GM12878 (cell line): ENCODE data around the gene OR7G2. TPM values are rescaled to one million over a fixed set of nuclear protein-coding genes. Genes with fewer than 3 reads are reported as not detected.

Experiments
- ATAC-seq: fragments of 200-7000 bp; cut with Tn5 transposase; 3 replicates; pipeline ENCODE4 v1.9.1; 2020; ENCODE audit warnings: mild to moderate bottlenecking, moderate library complexity
- BruUV-seq: library from RNA; stranded (reverse); fragments of 400-500 nt; replicated peaks from 2 replicates; lab custom pipeline; 2021; lab: Mats Ljungman, UMichigan
- CTCF ChIA-PET: fragments of 300-600 bp; sonication (Branson Sonifier 250); formaldehyde crosslinking; extraction: SDS; loops from one replicate; lab custom pipeline; 2021; ENCODE audit warnings: inconsistent platforms; lab: Yijun Ruan, JAX
- POLR2A ChIA-PET: fragments of 350-600 bp; formaldehyde crosslinking; extraction: SDS; loops from one replicate; lab custom pipeline; 2021; ENCODE audit warnings: inconsistent platforms; lab: Charles Lee
- RAD21 ChIA-PET: fragments of 300-600 bp; sonication (Branson Sonifier 250); formaldehyde crosslinking; loops from one replicate; lab custom pipeline; 2023; ENCODE audit warnings: antibody characterized with exemption; ENCODE audit not compliant: unreplicated experiment; lab: Charles Lee
- SMC1A ChIA-PET: fragments of 300-600 bp; sonication (Branson Sonifier 250); formaldehyde crosslinking; loops from one replicate; lab custom pipeline; 2023; ENCODE audit not compliant: unreplicated experiment, uncharacterized antibody; lab: Charles Lee
- DNase-seq: peaks from one replicate; pipeline ENCODE4 v3.0.0-alpha.2; 2011; ENCODE audit warnings: low read depth, low spot score
- FAIRE-seq: peaks from 3 replicates; lab custom pipeline; 2011; peaks lifted over from hg19 to GRCh38; lab: Jason Lieb, UNC
- H2AFZ ChIP-seq: 2 replicates; pipeline ENCODE4 v1.6.0; 2011; ENCODE audit warnings: low read depth, low read length, control low read depth; ENCODE audit not compliant: control insufficient read depth
- H3K27ac ChIP-seq: 2 replicates; pipeline ENCODE4 v1.5.1; 2011; ENCODE audit warnings: control low read depth; ENCODE audit not compliant: control insufficient read depth, insufficient read depth
- H3K27me3 ChIP-seq, 2 experiments: replicated peaks in 1 of 2; 2 replicates each; pipeline versions ENCODE4 v1.6.0 to v1.6.1; 2011; ENCODE audit warnings: low read length in 1 of 2; ENCODE audit not compliant: control insufficient read depth in 2 of 2, insufficient read depth in 2 of 2
- H3K36me3 ChIP-seq, 2 experiments: 2 replicates each; pipeline ENCODE4 v1.5.1; 2011; ENCODE audit warnings: low read length in 1 of 2; ENCODE audit not compliant: control insufficient read depth in 2 of 2, insufficient read depth in 2 of 2
- H3K4me1 ChIP-seq: 2 replicates; pipeline ENCODE4 v1.6.1; 2011; ENCODE audit warnings: mild to moderate bottlenecking, low read length, moderate library complexity, mixed read lengths; ENCODE audit not compliant: control insufficient read depth, insufficient read depth
- H3K4me2 ChIP-seq: 2 replicates; pipeline ENCODE4 v1.6.0; 2011; ENCODE audit warnings: control low read depth; ENCODE audit not compliant: control insufficient read depth, insufficient read depth
- H3K4me3 ChIP-seq: fragments of 200-600 bp; sonication (generic); 2 replicates; pipeline ENCODE4 v1.5.1; 2016
- H3K79me2 ChIP-seq: 2 replicates; pipeline ENCODE4 v1.6.0; 2011; ENCODE audit warnings: low read length; ENCODE audit not compliant: control insufficient read depth, insufficient read depth
- H3K9ac ChIP-seq: 2 replicates; pipeline ENCODE4 v1.8.0; 2011; ENCODE audit warnings: low read length, control low read depth, mixed read lengths; ENCODE audit not compliant: control insufficient read depth, insufficient read depth
- H3K9me3 ChIP-seq: replicated peaks from 3 replicates; pipeline ENCODE4 v1.5.1; 2011; ENCODE audit warnings: mild to moderate bottlenecking, low read length; ENCODE audit not compliant: control insufficient read depth, insufficient read depth
- H4K20me1 ChIP-seq: 2 replicates; pipeline ENCODE4 v1.6.0; 2011; ENCODE audit not compliant: control insufficient read depth, insufficient read depth
- BACH1 ChIP-seq: fragments of 450-650 bp; IDR thresholded peaks from 2 replicates; pipeline ENCODE4 v1.6.1; 2017; ENCODE audit warnings: mild to moderate bottlenecking, borderline replicate concordance
- BMI1 ChIP-seq: fragments of 450-650 bp; IDR thresholded peaks from 2 replicates; pipeline ENCODE4 v1.6.1; 2016; ENCODE audit warnings: mild to moderate bottlenecking, moderate library complexity, borderline replicate concordance
- CBFB ChIP-seq: IDR thresholded peaks from 2 replicates; pipeline ENCODE4 v1.6.1; 2016; ENCODE audit warnings: antibody characterized with exemption, low read depth
- CHD4 ChIP-seq: fragments of 200-600 bp; sonication (generic); IDR thresholded peaks from 2 replicates; pipeline ENCODE4 v1.6.1; 2016; ENCODE audit warnings: mild to moderate bottlenecking
- ETV6 ChIP-seq, 2 experiments: fragments of 450-650 bp in 1 of 2; IDR thresholded peaks in 1 of 2; conservative IDR thresholded peaks in 1 of 2; 2 replicates each; pipeline ENCODE4 v1.6.1; 2014; ENCODE audit warnings: antibody characterized with exemption in 1 of 2, borderline replicate concordance in 1 of 2, low read depth in 1 of 2, mild to moderate bottlenecking in 1 of 2, moderate library complexity in 1 of 2
- JUNB ChIP-seq: IDR thresholded peaks from 2 replicates; pipeline ENCODE4 v1.6.1; 2016; ENCODE audit warnings: antibody characterized with exemption, mild to moderate bottlenecking
- KAT2A ChIP-seq: conservative IDR thresholded peaks from 2 replicates; pipeline ENCODE4 v1.6.1; 2011; ENCODE audit warnings: low read depth, low read length; ENCODE audit not compliant: control insufficient read depth
- NFXL1 ChIP-seq: fragments of 450-650 bp; IDR thresholded peaks from 2 replicates; pipeline ENCODE4 v1.6.1; 2017; ENCODE audit warnings: antibody characterized with exemption, mild to moderate bottlenecking, borderline replicate concordance
- NFYA ChIP-seq: IDR thresholded peaks from 2 replicates; pipeline ENCODE4 v1.6.1; 2011; ENCODE audit warnings: low read depth, mild to moderate bottlenecking, low read length, improper control_type of control experiment, borderline replicate concordance
- NR2F1 ChIP-seq: fragments of 450-650 bp; conservative IDR thresholded peaks from 2 replicates; pipeline ENCODE4 v1.6.1; 2017; ENCODE audit warnings: mild to moderate bottlenecking
- SREBF1 ChIP-seq: IDR thresholded peaks from 2 replicates; pipeline ENCODE4 v1.6.1; 2012; ENCODE audit warnings: mild to moderate bottlenecking, low read length
- SREBF2 ChIP-seq: IDR thresholded peaks from 2 replicates; pipeline ENCODE4 v1.6.1; 2012; ENCODE audit warnings: mild to moderate bottlenecking, low read length
- STAT1 ChIP-seq: fragments of 450-650 bp; conservative IDR thresholded peaks from 2 replicates; pipeline ENCODE4 v1.6.1; 2014; ENCODE audit warnings: antibody characterized with exemption, mild to moderate bottlenecking
- STAT3 ChIP-seq: IDR thresholded peaks from 2 replicates; pipeline ENCODE4 v1.6.1; 2011; ENCODE audit warnings: low read depth, low read length, improper control_type of control experiment
- ZBTB33 ChIP-seq: fragments of 450-650 bp; IDR thresholded peaks from 2 replicates; pipeline ENCODE4 v1.6.1; 2017; ENCODE audit warnings: mild to moderate bottlenecking
- ZSCAN29 ChIP-seq: fragments of 450-650 bp; IDR thresholded peaks from 2 replicates; pipeline ENCODE4 v1.6.1; 2017; ENCODE audit warnings: mild to moderate bottlenecking, moderate library complexity
- WGBS: methylation state at CpG from one replicate; pipeline ENCODE4 v1.1.6; 2016; ENCODE audit warnings: low lambda C conversion rate; ENCODE audit not compliant: insufficient replicate concordance, insufficient coverage; ENCODE audit errors: missing lambda C conversion rate; 5-methylcytosine and 5-hydroxymethylcytosine counted together
- in situ Hi-C: fragments of 300-500 bp; cut with MboI; formaldehyde crosslinking; loops from 9 replicates; pipeline ENCODE4 v1.14.3; 2018; ENCODE audit warnings: mixed read lengths
- intact Hi-C: fragments of 100-400 bp; cut with micrococcal nuclease; formaldehyde crosslinking; loops from one replicate; pipeline ENCODE4 v1.14.2; 2022; ENCODE audit not compliant: unreplicated experiment
- polyA plus RNA-seq, 11 experiments: library from polyadenylated mRNA; depleted of rRNA in 4 of 11; unstranded in 6 of 11; stranded (reverse) in 5 of 11; fragments of >200 nt; fragmentation: Nextera tagmentation in 4 of 11; fragmentation: Illumina TruSeq in 1 of 11; extraction: Ambion mirVana in 4 of 11; extraction: Trizol in 1 of 11; gene quantifications; 1 replicate in 1 of 11; 2 replicates in 10 of 11; pipeline versions ENCODE4 v1.2.1 to v1.2.3, GENCODE V29; 2011 to 2016; ENCODE audit warnings: inconsistent platforms in 2 of 11, missing spikeins in 2 of 11, low read depth in 1 of 11
- total RNA-seq, 4 experiments: library from RNA; depleted of rRNA in 3 of 4; stranded (reverse); fragments of >200 nt in 3 of 4; fragmentation: Illumina TruSeq in 1 of 4; extraction: Trizol in 1 of 4; gene quantifications; 2 replicates each; pipeline versions ENCODE4 v1.2.1 to v1.2.3, GENCODE V29; 2013 to 2021

OR7G2 gene
- total and polyA plus RNA-seq, 10 of the 15 experiments (the other 5 are each of a cell fraction or from before 2014, with no cell fraction given): not detected

DNA sequence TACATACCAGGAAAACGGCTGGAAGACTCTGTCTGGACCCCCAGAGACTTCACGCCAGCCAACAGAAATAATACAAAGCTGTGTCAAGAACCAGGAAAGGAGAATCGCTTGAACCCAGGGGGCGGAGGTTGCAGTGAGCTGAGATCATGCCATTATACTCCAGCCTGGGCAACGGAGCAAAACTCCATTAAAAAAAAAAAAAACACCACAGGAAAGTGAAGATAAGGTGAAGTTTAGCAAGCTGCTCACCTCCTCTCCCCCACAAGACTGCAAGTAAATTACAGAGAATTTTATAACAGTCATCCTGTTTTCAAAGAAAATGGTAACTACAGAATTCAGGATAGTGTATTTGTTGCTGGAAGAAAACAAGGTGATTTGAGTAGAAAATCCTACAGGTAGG is 9.3 kb upstream of the OR7G2 start:
- H3K79me2 ChIP-seq: no peaks in the 10 kb centered on the region
- FAIRE-seq (no peak), DNase-seq (no peak), ATAC-seq (no peak)
- ChIA-PET SMC1A (no interaction called here), POLR2A (no interaction called here), CTCF (interaction anchor here (0.6 kb wide), 1 partner anchor 1143 kb away, joined by 3 read pairs; no protein-coding TSS in a partner anchor), RAD21 (no interaction called here)
- H3K9me3 ChIP-seq: no peaks in the 10 kb centered on the region
- H3K4me3 ChIP-seq: no peak overlapping the region
- no peak overlapping the region for H3K4me2 ChIP-seq
- WGBS: 32% methylated on average over 5 of the region's 5 CpGs
- H3K4me1 ChIP-seq: no peaks in the 10 kb centered on the region
- no peaks in the 10 kb centered on the region for H3K36me3 ChIP-seq
- TF ChIP-seq BMI1 (no peak), BACH1 (no peak), ZSCAN29 (no peak), CBFB (no peak), SREBF1 (no peak), STAT1 (no peak), NFXL1 (no peak), CHD4 (no peak), ZBTB33 (no peak), NR2F1 (no peak), STAT3 (no peak), JUNB (no peak), ETV6 (conservative IDR thresholded peaks at IDR 0.05 in 1 of 2, IDR thresholded peaks at IDR 0.05 in 1 of 2; ENCODE audit: borderline replicate concordance in 1 of 2, low read depth in 1 of 2) (no peak), SREBF2 (no peak), KAT2A (no peak), NFYA (no peak)
- H4K20me1 ChIP-seq: no peaks in the 10 kb centered on the region
- no peaks in the 10 kb centered on the region for H3K27me3 ChIP-seq
- in situ Hi-C loops: no loop called here
- BruUV-seq: no TSS peak
- no peak overlapping the region for H3K9ac ChIP-seq
- no peak overlapping the region for H2AFZ ChIP-seq
- intact Hi-C loops: no loop called here
- H3K27ac ChIP-seq: no peak overlapping the region
